Measurements from ENCODE around the gene XG.
"Not testable (repeated sequence)": the region's sequence is repeated elsewhere in the genome, so short reads cannot be mapped to it uniquely, and the experiment has no call there.

Gene XG

DNA sequence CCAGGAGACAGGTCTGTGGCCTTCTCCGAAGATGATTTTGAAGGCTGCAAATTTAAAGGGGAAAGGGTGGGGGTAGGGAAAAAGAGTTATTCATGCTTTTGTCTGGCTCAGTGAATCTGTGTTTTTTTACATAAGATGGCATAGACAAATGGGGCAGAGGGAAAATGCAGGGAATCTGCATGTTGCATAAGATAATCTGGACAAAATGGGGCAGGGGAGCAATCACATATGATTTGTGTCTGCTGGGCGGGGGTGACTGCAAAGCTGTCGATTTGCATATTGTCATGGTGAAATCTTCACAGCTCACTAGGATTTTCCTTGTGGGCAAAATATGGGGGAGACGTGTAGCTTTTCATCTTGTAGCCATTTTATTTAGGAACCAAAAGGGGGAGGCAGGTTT is 47.5 kb downstream of the XG start:
- H3K27me3 ChIP-seq: no peaks in the 10 kb centered on the region
- no peaks in the 10 kb centered on the region for H3K36me3 ChIP-seq
- H3K4me3 ChIP-seq: no peak overlapping the region
- peaks cover 10 to 48% (median 36%) of the 10 kb centered on the region in 10 experiments; a peak in 19 of 20 replicates for H3K4me1 ChIP-seq
- no peaks in the 10 kb centered on the region for H3K9me3 ChIP-seq (replicated peaks in 1 of 11)
- no peak for TF ChIP-seq Cebpa-rat (IDR thresholded peaks at IDR 0.05)
- H3K27ac ChIP-seq: no peak overlapping the region
- H3K9ac ChIP-seq: no peak overlapping the region
- H4K20me1 ChIP-seq: no peaks in the 10 kb centered on the region
- peak overlapping the region in 5 of 11 experiments; percentile 16 to 34 (median 30); a peak in 7 of 22 replicates for H3K4me2 ChIP-seq

GRCh38 chrX:2799980-2800379 is 48.1 kb downstream of the XG start:
- peak overlapping the region in 4 of 11 experiments; percentile 16 to 34 (median 32); a peak in 6 of 22 replicates for H3K4me2 ChIP-seq
- not testable (repeated sequence) for H3K9ac ChIP-seq; H3K9me3 ChIP-seq (replicated peaks in 1 of 11); H3K27me3 ChIP-seq; H4K20me1 ChIP-seq; H3K27ac ChIP-seq; H3K36me3 ChIP-seq; H3K4me3 ChIP-seq
- H3K4me1 ChIP-seq: peaks cover 10 to 55% (median 41%) of the 10 kb centered on the region in 10 experiments; a peak in 19 of 20 replicates

GRCh38 chrX:2801223-2801622 is 49.4 kb downstream of the XG start:
- Histone ChIP-seq H3K36me3 (no peaks in the 10 kb centered on the region), H3K9me3 (replicated peaks in 1 of 11) (no peaks in the 10 kb centered on the region), H4K20me1 (no peaks in the 10 kb centered on the region), H3K27ac (no peak overlapping the region), H3K4me2 (no peak overlapping the region), H3K27me3 (no peaks in the 10 kb centered on the region), H3K9ac (no peak overlapping the region), H3K4me1 (peaks cover 10 to 57% (median 41%) of the 10 kb centered on the region in 10 experiments; a peak in 19 of 20 replicates), H3K4me3 (no peak overlapping the region)
- TF ChIP-seq Cebpa-rat (IDR thresholded peaks at IDR 0.05): no peak

- H3K27ac ChIP-seq: peak overlapping the region in 7 of 11 experiments; percentile 46 to 67 (median 58); a peak in 15 of 22 replicates
- not testable (repeated sequence) for H3K36me3 ChIP-seq; H4K20me1 ChIP-seq; H3K4me3 ChIP-seq; H3K9me3 ChIP-seq (replicated peaks in 1 of 11); H3K27me3 ChIP-seq
- peaks cover 4 to 45% (median 29%) of the 10 kb centered on the region in 10 experiments; a peak in 17 of 20 replicates for H3K4me1 ChIP-seq
- H3K9ac ChIP-seq: peak overlapping the region in 7 of 11 experiments; percentile 5 to 45 (median 26); a peak in 7 of 22 replicates
- H3K4me2 ChIP-seq: peak overlapping the region; percentile 48 to 80 (median 70)
Measured at GRCh38 chrX:2802376-2803090, 50.7 kb downstream of the XG start.

- Histone ChIP-seq H3K4me1 (peaks cover 4 to 44% (median 26%) of the 10 kb centered on the region in 10 experiments; a peak in 17 of 20 replicates), H3K4me2 (peak overlapping the region in 7 of 11 experiments; percentile 48 to 80 (median 65); a peak in 12 of 22 replicates), H3K27ac (peak overlapping the region in 3 of 11 experiments; percentile 46 to 67 (median 61); a peak in 6 of 22 replicates)
- H3K36me3 ChIP-seq; H3K27me3 ChIP-seq; H3K9me3 ChIP-seq (replicated peaks in 1 of 11); H3K4me3 ChIP-seq; H4K20me1 ChIP-seq; H3K9ac ChIP-seq: not testable (repeated sequence)
Measured at GRCh38 chrX:2803486-2803885, 51.6 kb downstream of the XG start.

DNA sequence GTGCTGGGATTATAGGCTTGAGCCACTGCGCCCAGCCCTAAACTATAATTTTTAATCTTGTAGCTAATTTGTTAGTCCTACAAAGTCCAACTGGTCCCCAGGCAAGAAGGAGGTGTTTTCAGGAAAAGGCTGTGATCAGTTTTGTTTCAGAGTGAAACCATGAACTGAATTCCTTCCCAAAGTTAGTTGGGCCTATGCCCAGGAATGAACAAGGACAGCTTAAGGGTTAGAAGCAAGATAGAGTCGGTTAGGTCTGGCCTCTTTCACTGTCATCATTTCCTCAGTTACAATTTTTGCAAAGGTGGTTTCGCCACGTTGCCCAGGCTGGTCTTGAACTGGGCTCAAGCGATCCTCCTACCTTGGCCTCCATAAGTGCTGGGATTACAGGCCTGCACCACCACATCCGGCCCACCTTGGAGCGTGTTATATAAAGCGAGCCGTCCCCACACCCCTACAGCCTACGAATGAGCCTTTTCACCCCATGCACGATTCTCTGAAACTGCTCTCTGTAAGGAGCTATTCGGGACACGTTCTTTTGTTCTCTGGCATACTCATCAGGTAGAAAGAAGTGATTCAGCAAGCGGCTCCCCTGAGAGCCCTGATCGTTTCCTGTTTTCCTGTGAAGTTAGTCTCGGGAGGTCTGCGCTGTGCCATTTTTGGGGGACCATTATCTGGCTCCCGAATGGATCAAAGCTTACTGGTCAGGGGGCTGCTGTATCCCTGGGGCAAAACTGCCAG is 52.4 kb downstream of the XG start:
- not testable (repeated sequence) for H3K4me3 ChIP-seq; H3K36me3 ChIP-seq; H3K9ac ChIP-seq; H3K27me3 ChIP-seq; H4K20me1 ChIP-seq; H3K9me3 ChIP-seq (replicated peaks in 1 of 11)
- Histone ChIP-seq H3K27ac (0 out of 22 replicates have a peak overlapping the region, but pooled peaks of 1 of the 11 experiments have one; percentile 61), H3K4me1 (peaks cover 4 to 40% (median 25%) of the 10 kb centered on the region in 10 experiments; a peak in 17 of 20 replicates), H3K4me2 (peak overlapping the region in 3 of 11 experiments; percentile 6 to 38 (median 34); a peak in 4 of 22 replicates)

DNA sequence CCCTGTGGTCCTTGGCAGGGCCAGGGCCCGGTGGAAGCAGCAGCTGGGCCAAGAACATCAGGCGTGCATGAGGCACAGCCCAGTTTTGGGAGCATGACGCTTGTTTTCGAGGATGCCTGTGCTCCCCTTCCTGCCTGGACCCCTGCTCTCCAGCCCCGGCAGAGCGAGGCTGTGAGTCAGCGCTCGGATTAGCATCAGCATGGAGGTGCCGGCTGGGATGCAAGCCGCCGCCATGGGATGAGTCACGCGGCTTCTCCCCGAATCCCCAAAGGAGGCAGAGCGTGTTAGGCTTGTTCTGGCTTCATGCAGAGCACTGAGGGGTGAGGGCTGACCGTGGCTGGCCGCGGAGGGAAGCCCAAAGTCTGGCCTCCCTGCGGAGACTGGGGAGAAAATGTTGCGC is 53.0 kb downstream of the XG start:
- H3K36me3 ChIP-seq; H3K9me3 ChIP-seq (replicated peaks in 1 of 11); H3K27ac ChIP-seq; H3K9ac ChIP-seq; H3K4me3 ChIP-seq; H4K20me1 ChIP-seq; H3K27me3 ChIP-seq: not testable (repeated sequence)
- Histone ChIP-seq H3K4me1 (peaks cover 4 to 34% (median 22%) of the 10 kb centered on the region in 10 experiments; a peak in 17 of 20 replicates), H3K4me2 (peak overlapping the region in 4 of 11 experiments; percentile 4 to 38 (median 20); a peak in 4 of 22 replicates)

- Histone ChIP-seq H3K36me3 (no peaks in the 10 kb centered on the region), H3K9ac (no peak overlapping the region), H3K27ac (no peak overlapping the region), H4K20me1 (no peaks in the 10 kb centered on the region), H3K4me2 (peak overlapping the region in 8 of 11 experiments; percentile 8 to 56 (median 51); a peak in 14 of 22 replicates), H3K9me3 (replicated peaks in 1 of 11) (peaks cover 0 to 8% (median 0%) of the 10 kb centered on the region in 11 experiments; a peak in 3 of 22 replicates), H3K27me3 (no peaks in the 10 kb centered on the region), H3K4me1 (peaks cover 0 to 18% (median 9%) of the 10 kb centered on the region in 10 experiments; a peak in 15 of 20 replicates), H3K4me3 (no peak overlapping the region)
- TF ChIP-seq Cebpa-rat (IDR thresholded peaks at IDR 0.05): no peak
Measured at GRCh38 chrX:2811271-2811670, 59.4 kb downstream of the XG start.

DNA sequence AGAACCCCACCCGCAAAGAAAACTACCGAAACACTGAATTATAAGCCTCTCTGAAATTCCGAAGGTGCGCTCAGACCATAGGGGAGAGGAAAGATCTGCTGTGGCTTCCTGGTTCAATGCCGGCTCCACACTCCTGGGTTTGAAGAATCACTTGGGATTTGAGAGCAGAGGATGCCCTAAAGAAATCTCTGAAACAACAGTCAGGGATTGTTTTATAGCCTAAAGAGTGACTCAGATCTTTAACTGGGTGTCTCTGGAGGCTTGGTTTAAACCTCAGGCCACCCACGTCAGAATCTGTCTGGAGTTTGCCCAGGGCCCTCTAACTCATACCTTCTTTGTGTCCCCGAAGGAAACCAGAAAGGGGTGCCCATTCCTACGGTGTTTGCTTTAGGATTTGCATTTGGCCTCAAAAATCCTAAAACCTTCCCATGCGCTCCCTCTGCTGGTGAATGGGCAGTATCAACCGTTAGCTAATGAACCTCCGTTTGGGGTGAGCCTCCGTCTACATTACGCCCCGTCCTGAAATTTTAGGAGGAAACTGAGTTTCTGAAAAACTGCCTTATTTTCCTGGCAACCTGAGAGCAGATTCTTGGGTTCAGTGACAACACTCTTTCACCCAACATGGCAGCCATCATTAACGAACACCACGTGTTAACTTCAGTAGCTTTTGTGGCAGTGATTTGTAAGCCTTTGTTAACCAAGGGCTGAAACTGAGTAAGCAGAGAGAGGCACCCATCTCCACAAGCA is 60.5 kb downstream of the XG start:
- Histone ChIP-seq H3K27ac (peak overlapping the region in 8 of 11 experiments; percentile 5 to 56 (median 40); a peak in 13 of 22 replicates), H3K4me1 (peaks cover 0 to 21% (median 12%) of the 10 kb centered on the region in 10 experiments; a peak in 15 of 20 replicates), H3K4me2 (peak overlapping the region; percentile 8 to 90 (median 53)), H3K4me3 (peak overlapping the region in 2 of 10 experiments; percentile 24 to 28; a peak in 2 of 20 replicates), H3K9ac (peak overlapping the region in 10 of 11 experiments; percentile 1 to 59 (median 28); a peak in 10 of 22 replicates)
- H4K20me1 ChIP-seq; H3K9me3 ChIP-seq (replicated peaks in 1 of 11); H3K36me3 ChIP-seq; H3K27me3 ChIP-seq: not testable (repeated sequence)

Measured in BLaER1 treated with 17β-estradiol and CSF1 and Interleukin-3, amounts not matched to agents 10 nM and 100 nM (cell line).